SIG-M5 treated with dmso at 0.1 percent for 504 hours (cell line): ENCODE measurements around the gene SMAD3.

Experiments used
- DNase-seq: peaks from one replicate; lab custom pipeline; 2025; ENCODE audit not compliant: unreplicated experiment; lab: John Stamatoyannopoulos, UW

The SMAD3 gene

DNA sequence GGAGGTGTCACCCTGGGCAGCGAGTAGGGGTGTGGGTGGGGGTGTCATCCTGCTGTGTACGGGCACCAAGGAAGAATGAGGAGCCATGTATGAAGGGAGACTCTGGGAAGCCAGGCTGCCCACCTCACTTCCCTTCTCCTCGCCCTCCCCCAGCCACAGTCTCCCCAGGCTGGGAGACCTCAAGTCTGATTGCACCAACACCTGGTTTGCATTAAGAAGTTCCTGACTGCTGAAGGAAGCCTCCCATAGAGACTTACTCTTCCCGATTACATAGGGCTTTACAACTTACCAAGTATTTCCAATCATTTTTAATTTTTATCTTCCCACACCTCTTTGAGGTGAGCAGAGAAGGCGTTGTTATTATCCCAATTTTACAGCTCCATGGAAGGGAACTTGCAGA is 29.5 kb upstream of the SMAD3 start:
- no peak for DNase-seq

GRCh38 chr15:67036775-67037555 is 28.4 kb upstream of the SMAD3 start:
- DNase-seq, result no peak

DNA sequence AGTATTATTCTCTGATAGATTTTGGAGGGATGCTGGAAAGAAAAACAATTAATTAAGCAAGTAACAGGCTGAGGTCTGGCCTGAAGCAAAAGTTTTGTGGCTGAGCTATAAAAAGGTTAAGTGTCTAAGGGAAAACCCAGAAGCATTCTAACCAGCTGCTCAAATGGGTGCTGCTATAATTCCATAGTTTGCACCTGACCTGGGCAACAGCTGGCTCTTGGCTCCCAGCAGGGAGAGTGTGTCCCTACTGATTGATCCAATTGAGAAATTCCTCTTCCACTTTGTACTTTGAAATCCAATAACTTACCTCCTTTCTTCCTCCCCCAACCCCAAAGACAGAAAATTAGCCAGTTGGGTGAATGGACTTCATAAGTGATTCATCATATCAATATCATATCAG is 27.7 kb upstream of the SMAD3 start:
- no peak for DNase-seq

- DNase-seq, result no peak
These were observed 26.7 kb upstream of the SMAD3 start for GRCh38 chr15:67038736-67039135.

GRCh38 chr15:67039384-67040075 is 25.9 kb upstream of the SMAD3 start:
- peak; percentile 11 for DNase-seq

GRCh38 chr15:67040277-67040676 is 25.1 kb upstream of the SMAD3 start:
- DNase-seq, result no peak

DNA sequence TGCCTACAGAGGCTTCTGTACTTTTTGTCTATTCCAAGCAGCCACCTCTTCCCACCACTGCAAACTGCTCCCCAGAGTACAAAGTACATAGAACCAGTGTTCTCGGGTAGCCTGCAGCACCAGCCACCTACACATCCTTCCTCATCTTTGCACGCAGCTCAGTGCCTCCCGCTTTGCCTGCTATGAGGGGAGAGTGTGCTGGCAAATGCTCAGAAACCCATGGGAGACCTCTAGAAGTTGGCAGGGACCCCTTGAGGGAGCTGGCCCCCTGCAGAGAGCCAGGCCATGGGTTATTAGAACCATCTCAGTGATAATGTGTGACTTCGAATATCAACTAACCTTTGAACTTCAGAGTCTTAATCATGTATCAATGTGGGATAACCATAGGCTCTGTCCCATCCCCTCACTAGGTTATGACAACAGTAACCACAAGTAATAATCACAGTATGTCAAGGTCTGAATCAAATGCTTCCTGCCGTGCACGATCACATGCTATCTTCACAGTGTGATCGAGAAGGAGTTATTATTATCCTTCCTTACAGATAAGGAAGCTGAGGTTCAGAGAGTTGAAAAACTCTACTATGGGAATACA is 22.8 kb upstream of the SMAD3 start:
- DNase-seq, result peak; percentile 40

- no peak for DNase-seq
These were observed 21.2 kb upstream of the SMAD3 start for GRCh38 chr15:67043939-67044771.

DNA sequence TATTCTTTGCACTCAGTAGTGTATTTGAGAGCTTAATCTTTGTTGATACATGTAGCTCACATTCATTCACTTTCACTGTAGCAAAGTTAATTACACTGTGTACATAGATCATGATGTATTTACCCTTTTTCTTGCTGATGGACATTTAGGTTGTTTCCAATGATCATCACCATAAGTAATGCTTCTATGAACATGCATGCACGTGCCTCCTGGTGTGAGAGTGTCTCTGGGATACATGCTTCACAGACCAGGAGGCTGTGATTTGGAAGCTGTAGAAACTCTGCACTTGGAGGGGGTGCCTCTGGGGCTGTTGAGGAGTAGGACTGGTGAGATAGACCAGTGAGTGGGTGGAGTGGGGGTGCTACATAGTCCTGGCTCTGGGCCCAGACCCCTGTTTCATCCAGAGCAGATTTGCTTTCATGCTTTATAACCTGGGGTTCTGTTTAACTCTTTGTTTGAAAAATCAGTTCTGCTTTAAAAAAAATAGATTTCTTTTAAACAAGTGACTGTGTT is 18.2 kb upstream of the SMAD3 start:
- no peak for DNase-seq

DNA sequence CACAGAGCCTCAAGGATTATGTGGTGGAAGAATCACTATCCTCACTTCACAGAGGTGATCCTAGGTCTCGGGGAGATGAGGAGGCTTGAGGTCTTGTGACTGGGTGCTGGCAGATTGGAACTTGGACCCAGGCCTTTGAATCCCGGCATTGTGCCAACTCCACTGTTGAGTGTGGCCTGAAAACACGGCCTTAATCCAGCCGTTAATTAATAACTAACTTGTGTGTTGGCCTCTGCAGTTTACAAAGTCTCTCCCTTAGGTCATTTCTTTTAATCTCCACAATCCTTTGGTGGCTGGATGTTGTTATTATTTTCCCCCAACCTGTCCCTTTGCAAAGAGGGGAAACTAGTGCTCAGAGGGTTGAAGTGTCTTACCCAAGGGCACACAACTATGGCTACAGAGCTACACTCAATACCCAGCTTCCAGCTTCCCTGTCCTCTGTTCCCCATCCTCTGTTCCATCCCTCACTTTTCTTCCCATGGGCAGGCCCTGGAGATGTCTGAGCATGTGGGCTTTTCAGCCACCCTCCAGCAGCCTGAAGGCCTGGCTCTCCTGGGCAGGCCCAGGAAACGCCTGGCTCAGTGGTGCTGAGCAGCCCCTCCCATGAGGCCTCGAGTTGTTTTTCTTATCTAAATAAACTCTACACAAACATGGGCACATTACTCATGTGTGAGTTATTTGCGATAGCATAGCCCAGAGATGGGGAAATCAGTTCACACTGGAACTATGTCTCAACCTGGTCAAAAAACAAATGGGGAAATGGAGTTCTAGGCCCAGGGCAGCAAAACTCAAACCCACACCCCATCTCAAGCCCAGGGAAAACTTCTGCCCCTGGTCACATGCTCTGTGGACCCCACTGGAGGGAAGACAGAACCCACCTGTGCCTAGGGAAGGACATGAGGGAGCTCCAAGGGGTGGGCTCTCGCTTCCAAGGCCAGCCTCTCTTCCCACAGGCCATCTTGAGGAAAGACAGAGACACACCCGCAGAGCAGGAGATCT is 16.8 kb upstream of the SMAD3 start:
- peak; percentile 64 for DNase-seq

DNA sequence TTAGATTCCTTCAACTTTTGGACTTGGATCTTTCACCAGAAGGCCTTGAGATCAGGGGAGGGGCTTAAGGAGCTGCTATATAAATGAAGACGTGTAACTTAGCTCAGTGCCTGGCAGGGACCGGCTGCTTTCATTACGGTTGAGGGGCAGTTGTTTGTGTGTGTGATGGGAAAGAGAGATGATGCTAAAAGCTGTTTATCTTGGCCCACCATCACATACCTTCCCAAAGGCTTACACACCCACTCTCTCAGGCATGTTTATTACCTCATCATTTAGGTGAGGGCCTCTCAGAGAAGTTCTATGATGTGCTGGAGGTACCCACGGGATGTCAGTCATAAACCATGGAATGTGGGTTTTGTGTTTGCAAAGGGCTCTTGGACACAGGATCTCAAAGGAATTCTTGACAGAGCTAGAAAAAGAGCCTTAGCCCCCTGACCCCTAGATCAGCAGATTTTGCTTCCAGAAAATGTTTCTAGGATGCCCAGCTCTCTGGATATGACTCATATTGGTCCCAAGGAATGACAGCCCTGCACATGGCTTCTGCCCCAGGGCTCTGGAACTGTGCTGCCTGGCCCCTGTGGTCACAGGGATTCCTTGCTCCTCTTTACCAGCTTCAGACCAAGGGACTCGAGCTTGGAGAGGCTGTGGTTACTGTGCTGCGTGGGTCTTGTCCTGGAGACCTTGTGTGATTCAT is 15.9 kb upstream of the SMAD3 start:
- DNase-seq, result no peak

GRCh38 chr15:67050062-67050461 is 15.3 kb upstream of the SMAD3 start:
- peak; percentile 9 for DNase-seq

DNA sequence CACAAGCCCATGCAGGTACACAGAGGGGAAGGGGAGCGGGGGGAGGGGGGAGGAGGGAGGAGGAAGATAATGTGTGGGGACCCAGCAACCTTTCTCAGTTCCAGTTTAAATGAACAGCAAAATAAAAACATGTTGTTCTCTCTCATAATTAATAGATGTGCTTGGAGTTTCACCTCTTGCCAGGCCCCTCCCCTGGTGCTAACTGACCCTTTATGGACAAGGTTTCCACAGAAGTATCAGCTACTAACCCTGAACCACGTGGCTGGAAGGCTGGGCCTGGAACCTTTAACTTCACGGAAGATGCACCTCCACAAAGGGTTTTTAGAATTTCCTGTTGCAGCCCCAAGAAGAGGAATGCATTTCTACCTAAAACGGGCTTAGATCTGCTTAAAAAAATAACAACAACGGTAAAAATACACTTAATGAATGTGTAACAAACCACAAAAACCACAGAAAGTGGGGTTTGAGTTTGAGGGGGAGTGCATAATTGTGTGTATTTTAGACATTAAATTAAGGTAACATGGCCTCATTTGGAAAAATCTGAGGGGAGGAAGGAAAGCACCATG is 14.8 kb upstream of the SMAD3 start:
- DNase-seq, result no peak

DNA sequence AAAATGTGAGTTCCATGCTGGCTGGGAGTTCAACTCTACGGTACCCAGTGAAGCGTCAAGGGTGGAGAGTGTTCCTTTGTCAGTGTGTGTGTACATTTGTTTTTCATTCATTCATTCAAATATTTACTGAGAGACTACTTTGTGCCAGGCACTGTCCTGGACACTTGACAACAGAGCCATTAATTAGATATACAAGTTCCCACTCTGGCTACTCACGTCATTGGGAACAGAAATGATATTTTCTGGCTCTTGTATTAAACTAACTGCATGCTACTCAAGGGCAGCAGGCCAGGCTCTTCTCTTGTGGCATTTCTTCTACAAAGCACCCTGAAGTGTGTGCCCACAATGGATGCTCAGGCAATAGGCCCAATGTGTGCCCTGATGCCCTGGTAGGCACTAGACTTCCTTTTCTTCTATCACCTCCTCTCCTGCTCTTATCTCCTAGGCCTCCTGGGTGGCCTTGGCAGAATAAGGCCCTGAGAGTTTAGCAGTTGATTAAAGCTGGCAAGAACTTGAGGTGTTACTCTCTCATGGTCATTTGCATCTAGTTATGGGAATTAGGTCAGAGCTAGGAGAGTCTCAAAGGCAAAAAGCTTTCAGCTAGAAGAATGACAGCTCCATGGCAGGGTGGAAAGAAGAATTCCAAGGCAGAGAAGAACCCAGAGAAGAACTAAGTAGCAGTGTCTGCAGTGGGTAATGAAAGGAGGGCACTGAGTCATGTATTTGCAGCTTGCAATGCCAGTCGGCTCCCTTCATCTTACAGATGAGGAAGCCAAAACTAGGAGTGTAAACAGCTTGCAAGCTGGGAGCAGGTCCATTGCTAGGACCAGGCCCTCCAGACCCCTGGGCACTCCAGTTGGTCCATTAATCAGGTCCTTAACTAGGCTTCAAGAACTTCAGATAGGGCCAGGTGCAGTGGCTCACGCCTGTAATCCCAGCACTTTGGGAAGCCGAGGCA is 14.0 kb upstream of the SMAD3 start:
- DNase-seq, result no peak

DNA sequence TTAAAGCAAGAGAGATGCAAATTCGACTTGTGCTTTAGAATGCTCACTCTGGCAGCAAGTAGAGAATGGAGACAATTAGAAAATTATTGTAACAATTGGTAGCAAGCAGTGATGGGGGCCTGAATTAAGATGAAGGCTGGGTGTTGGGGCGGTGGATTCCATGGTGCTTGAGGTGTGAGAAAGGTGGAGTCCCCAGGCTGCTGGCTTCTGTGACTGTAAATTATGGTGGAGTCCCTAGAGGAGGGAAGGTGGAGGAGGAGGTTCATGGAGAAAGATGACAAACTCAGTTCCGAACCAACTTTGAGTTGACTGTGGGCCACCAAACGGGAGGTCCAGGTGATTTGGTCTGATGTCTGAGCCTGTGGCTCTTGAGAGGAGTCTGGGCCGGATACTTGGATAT is 10.7 kb upstream of the SMAD3 start:
- DNase-seq, result no peak

- no peak for DNase-seq
These were observed 6.3 kb upstream of the SMAD3 start for GRCh38 chr15:67059127-67059553.

DNA sequence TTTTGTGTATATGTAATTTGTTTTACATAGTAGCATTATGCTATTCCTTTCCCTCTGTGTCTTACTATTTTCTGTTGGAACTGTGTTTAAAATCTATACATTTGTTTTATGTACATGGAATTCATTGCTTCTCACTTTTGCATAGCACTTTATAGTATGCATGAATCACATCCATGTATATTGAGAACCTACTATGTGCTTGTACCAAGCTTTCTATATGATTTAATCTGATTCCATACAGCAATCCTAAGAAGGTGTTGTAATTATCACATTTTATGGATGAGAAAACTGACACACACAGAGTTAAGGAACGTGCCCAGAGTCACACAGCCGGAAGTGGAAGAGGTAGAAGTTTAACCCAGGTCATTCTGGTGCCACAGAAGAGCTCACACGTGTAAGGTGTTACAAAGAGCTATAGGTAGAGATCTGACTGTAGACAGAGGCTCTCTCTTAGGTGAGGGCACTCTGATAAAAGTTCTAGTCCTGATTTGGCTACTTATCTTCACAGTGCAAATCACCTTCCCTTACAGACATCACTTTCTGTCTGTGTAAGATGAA is 3.5 kb upstream of the SMAD3 start:
- DNase-seq, result no peak
